IMR-90 (cell line): ENCODE results near the gene PCED1B. TPM values are rescaled to one million over a fixed set of nuclear protein-coding genes. Genes with fewer than 3 reads are reported as not detected.

ENCODE experiments used
- BHLHE40 ChIP-seq: fragments of 150-350 bp; IDR thresholded peaks from 2 replicates; pipeline ENCODE4 v1.6.1; 2016; ENCODE audit warnings: mild to moderate bottlenecking, low read depth, low read length
- MAFK ChIP-seq: IDR thresholded peaks from 2 replicates; pipeline ENCODE4 v1.6.1; 2012; ENCODE audit warnings: low read depth, low read length, improper control_type of control experiment
- MXI1 ChIP-seq: IDR thresholded peaks from 2 replicates; pipeline ENCODE4 v1.6.1; 2012; ENCODE audit warnings: low read depth, mild to moderate bottlenecking, low read length, moderate library complexity, borderline replicate concordance
- NFE2L2 ChIP-seq: fragments of 150-350 bp; IDR thresholded peaks from 2 replicates; pipeline ENCODE4 v1.6.1; 2016; ENCODE audit warnings: low read depth, mild to moderate bottlenecking, low read length
- RCOR1 ChIP-seq: IDR thresholded peaks from 2 replicates; pipeline ENCODE4 v1.6.1; 2012; ENCODE audit warnings: mild to moderate bottlenecking, low read length, improper control_type of control experiment; ENCODE audit not compliant: insufficient replicate concordance
- polyA plus RNA-seq, 3 experiments: library from polyadenylated mRNA; depleted of rRNA; stranded (reverse); fragments of >200 nt; gene quantifications; 2 replicates each; pipeline ENCODE4 v1.2.3, GENCODE V29; 2012; ENCODE audit warnings: low replicate concordance in 1 of 3
- total RNA-seq: library from RNA; depleted of rRNA; stranded (reverse); fragments of >200 nt; gene quantifications from 2 replicates; pipeline ENCODE4 v1.2.3, GENCODE V29; 2012
- TF ChIP-seq, protein P1 (sequence below): fragments of 150-350 bp; IDR thresholded peaks from 2 replicates; pipeline ENCODE4 v1.6.1; 2017; ENCODE audit warnings: mild to moderate bottlenecking, antibody characterized with exemption, low read length, low read depth

The PCED1B gene
- total and polyA plus RNA-seq, 2 of the 4 experiments (the other 2 are of a cell fraction): 0.36 to 2.6 TPM

DNA sequence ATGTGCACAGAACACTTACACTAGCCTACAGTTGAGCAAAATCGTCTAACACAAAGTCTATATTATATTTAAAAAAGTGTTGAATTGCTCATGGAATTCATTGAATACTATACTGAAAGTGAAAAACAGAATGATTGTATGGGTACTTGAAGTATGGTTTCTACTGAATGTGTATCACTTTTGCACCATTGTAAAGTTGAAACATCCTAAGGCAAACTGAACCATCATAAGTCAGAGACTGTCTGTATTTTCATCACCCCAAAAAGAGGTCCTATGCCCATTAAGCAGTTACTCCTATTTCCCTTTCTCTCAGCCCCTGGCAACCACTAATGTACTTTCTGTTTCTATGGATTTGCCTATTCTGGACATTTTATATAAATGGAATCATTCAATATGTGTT lies 4.8 kb downstream of the PCED1B start (continued):
- TF ChIP-seq, protein P1, sequence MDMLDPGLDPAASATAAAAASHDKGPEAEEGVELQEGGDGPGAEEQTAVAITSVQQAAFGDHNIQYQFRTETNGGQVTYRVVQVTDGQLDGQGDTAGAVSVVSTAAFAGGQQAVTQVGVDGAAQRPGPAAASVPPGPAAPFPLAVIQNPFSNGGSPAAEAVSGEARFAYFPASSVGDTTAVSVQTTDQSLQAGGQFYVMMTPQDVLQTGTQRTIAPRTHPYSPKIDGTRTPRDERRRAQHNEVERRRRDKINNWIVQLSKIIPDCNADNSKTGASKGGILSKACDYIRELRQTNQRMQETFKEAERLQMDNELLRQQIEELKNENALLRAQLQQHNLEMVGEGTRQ: no peak
- TF ChIP-seq NFE2L2 (no peak), BHLHE40 (no peak), RCOR1 (no peak), MXI1 (no peak), MAFK (no peak)
